C4-2B (cell line): ENCODE measurements around the gene DAG1.

Experiments used
- CTCF ChIP-seq: fragments of 450-650 bp; conservative IDR thresholded peaks from 2 replicates; pipeline ENCODE4 v1.5.1; 2017; ENCODE audit warnings: mild to moderate bottlenecking
- ZFX ChIP-seq: fragments of 450-650 bp; IDR thresholded peaks from 2 replicates; pipeline ENCODE4 v1.6.1; 2017

- no peak for TF ChIP-seq CTCF
- TF ChIP-seq ZFX: no peak
Measured at GRCh38 chr3:49533031-49533430, 63.0 kb downstream of the DAG1 start.
